Smooth muscle cell (in vitro differentiated cells): ENCODE results near the gene OPALIN. TPM values are rescaled to one million over a fixed set of nuclear protein-coding genes. Genes with fewer than 3 reads are reported as not detected.

ENCODE experiments used
- DNase-seq: peaks from one replicate; lab custom pipeline; 2025; ENCODE audit not compliant: unreplicated experiment; lab: John Stamatoyannopoulos, UW
- H2AFZ ChIP-seq: fragments of 200-600 bp; sonication (generic); 2 replicates; pipeline ENCODE4 v1.6.0; 2016; ENCODE audit warnings: antibody characterized with exemption, low read depth, mild to moderate bottlenecking
- H3F3A ChIP-seq: fragments of 200-600 bp; sonication (generic); 2 replicates; pipeline ENCODE4 v1.6.0; 2017; ENCODE audit warnings: antibody characterized with exemption, low read depth
- H3K27ac ChIP-seq: fragments of 200-600 bp; sonication (generic); 2 replicates; pipeline ENCODE4 v1.5.1; 2016; ENCODE audit warnings: low read depth, mild to moderate bottlenecking
- H3K27me3 ChIP-seq: fragments of 200-600 bp; sonication (generic); 2 replicates; pipeline ENCODE4 v1.6.1; 2016; ENCODE audit warnings: low read depth, mild to moderate bottlenecking
- H3K36me3 ChIP-seq: fragments of 200-600 bp; sonication (generic); 2 replicates; pipeline ENCODE4 v1.5.1; 2016; ENCODE audit warnings: low read depth
- H3K4me1 ChIP-seq: fragments of 200-600 bp; sonication (generic); 2 replicates; pipeline ENCODE4 v1.5.1; 2016; ENCODE audit warnings: low read depth
- H3K4me2 ChIP-seq: fragments of 200-600 bp; sonication (generic); 2 replicates; pipeline ENCODE4 v1.6.0; 2016; ENCODE audit warnings: mild to moderate bottlenecking
- H3K4me3 ChIP-seq: fragments of 200-600 bp; sonication (generic); 2 replicates; pipeline ENCODE4 v1.5.1; 2016; ENCODE audit warnings: mild to moderate bottlenecking
- H3K79me2 ChIP-seq: fragments of 200-600 bp; sonication (generic); 2 replicates; pipeline ENCODE4 v1.6.0; 2016; ENCODE audit warnings: low read depth, mild to moderate bottlenecking
- H3K9ac ChIP-seq: fragments of 200-600 bp; sonication (generic); 2 replicates; pipeline ENCODE4 v1.6.0; 2016; ENCODE audit warnings: low read depth
- H3K9me3 ChIP-seq: fragments of 200-600 bp; sonication (generic); replicated peaks from 2 replicates; pipeline ENCODE4 v1.5.1; 2016; ENCODE audit warnings: low read depth
- H4K20me1 ChIP-seq: fragments of 200-600 bp; sonication (generic); 2 replicates; pipeline ENCODE4 v1.6.0; 2016; ENCODE audit warnings: low read depth
- WGBS: methylation state at CpG from one replicate; pipeline ENCODE4 v1.1.7; 2016; ENCODE audit warnings: low lambda C conversion rate; 5-methylcytosine and 5-hydroxymethylcytosine counted together
- polyA plus RNA-seq: library from polyadenylated mRNA; unstranded; fragments of >200 nt; fragmentation: Nextera tagmentation; extraction: Ambion mirVana; gene quantifications from 2 replicates; pipeline ENCODE4 v1.2.1, GENCODE V29; 2016
- total RNA-seq: library from RNA; depleted of rRNA; stranded (reverse); fragments of >200 nt; gene quantifications from 2 replicates; pipeline ENCODE4 v1.2.3, GENCODE V29; 2014
- TF ChIP-seq, protein P1 (sequence below): fragments of 200-600 bp; sonication (generic); IDR thresholded peaks from 2 replicates; pipeline ENCODE4 v1.5.1; 2017; ENCODE audit warnings: borderline replicate concordance, mild to moderate bottlenecking, antibody characterized with exemption; ENCODE audit not compliant: insufficient read depth, poor library complexity, severe bottlenecking

Gene OPALIN
- total and polyA plus RNA-seq, 2 experiments from 2014 or later: not detected

GRCh38 chr10:96376483-96376882 lies 17.7 kb upstream of the OPALIN start:
- Histone ChIP-seq H3K9ac (no peak overlapping the region), H3K4me2 (no peak overlapping the region), H3K36me3 (no peaks in the 10 kb centered on the region), H2AFZ (no peak overlapping the region), H3K27me3 (no peaks in the 10 kb centered on the region), H3K4me1 (no peaks in the 10 kb centered on the region), H3K9me3 (no peaks in the 10 kb centered on the region), H4K20me1 (no peaks in the 10 kb centered on the region), H3F3A (no peaks in the 10 kb centered on the region), H3K27ac (no peak overlapping the region), H3K79me2 (no peaks in the 10 kb centered on the region), H3K4me3 (no peak overlapping the region)
- DNase-seq: no peak
- WGBS: 72% methylated on average over 7 of the region's 7 CpGs
- TF ChIP-seq, protein P1, sequence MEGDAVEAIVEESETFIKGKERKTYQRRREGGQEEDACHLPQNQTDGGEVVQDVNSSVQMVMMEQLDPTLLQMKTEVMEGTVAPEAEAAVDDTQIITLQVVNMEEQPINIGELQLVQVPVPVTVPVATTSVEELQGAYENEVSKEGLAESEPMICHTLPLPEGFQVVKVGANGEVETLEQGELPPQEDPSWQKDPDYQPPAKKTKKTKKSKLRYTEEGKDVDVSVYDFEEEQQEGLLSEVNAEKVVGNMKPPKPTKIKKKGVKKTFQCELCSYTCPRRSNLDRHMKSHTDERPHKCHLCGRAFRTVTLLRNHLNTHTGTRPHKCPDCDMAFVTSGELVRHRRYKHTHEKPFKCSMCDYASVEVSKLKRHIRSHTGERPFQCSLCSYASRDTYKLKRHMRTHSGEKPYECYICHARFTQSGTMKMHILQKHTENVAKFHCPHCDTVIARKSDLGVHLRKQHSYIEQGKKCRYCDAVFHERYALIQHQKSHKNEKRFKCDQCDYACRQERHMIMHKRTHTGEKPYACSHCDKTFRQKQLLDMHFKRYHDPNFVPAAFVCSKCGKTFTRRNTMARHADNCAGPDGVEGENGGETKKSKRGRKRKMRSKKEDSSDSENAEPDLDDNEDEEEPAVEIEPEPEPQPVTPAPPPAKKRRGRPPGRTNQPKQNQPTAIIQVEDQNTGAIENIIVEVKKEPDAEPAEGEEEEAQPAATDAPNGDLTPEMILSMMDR: no peak

DNA sequence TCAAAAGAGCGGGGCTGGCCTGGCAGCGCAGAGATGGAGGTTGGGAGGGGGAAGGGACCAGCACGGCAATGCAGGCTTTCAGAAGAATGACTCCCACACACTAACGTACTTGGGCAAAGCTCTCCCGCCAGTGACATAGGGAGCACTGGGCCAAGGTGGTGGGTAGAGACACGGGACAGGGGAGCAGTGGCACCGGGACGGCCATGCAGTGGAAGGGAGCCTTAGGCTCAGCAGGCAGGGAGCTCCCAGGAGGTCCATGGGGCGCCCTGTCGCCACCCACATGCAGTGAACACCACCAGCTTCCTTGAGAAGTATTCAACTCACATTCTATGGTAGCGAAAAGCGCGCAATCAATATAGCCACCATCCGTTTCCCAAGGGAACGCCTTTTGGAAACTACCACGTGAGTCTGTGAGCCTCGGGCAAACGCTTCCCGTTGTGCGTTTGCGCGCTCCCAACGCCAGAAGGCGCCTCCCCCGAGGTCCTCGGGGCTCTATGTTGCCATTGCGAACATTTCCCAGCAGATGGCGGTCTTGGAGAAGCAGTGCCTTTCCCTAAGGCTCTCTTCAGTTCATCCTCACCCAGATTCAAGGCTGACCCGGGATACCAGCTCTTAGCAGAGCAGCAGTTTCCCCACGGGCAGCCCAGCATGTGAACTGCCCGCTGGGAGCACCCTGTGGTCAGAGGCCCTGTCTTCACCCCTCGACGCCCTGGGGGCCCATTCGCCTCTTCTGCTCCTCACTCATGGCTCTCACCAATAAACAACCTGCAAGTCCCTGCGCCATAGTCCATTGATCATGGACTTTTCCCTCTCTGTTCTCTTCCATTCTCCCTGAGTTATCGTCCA lies 16.4 kb upstream of the OPALIN start:
- WGBS: 9% methylated on average over 36 of the region's 36 CpGs
- Histone ChIP-seq H3K9ac (no peak overlapping the region), H3K79me2 (no peaks in the 10 kb centered on the region), H3K36me3 (no peaks in the 10 kb centered on the region), H4K20me1 (no peaks in the 10 kb centered on the region), H3K27ac (no peak overlapping the region), H2AFZ (peak overlapping the region; percentile 71), H3F3A (no peaks in the 10 kb centered on the region), H3K4me1 (no peaks in the 10 kb centered on the region), H3K9me3 (no peaks in the 10 kb centered on the region), H3K27me3 (no peaks in the 10 kb centered on the region), H3K4me2 (peak overlapping the region; percentile 89), H3K4me3 (peak overlapping the region; percentile 42)
- TF ChIP-seq, protein P1: peak; percentile 95
- DNase-seq: peak; percentile 64

- H3F3A ChIP-seq: no peaks in the 10 kb centered on the region
- no peaks in the 10 kb centered on the region for H3K36me3 ChIP-seq
- no peak for DNase-seq
- H3K27ac ChIP-seq: no peak overlapping the region
- H3K4me1 ChIP-seq: no peaks in the 10 kb centered on the region
- H4K20me1 ChIP-seq: no peaks in the 10 kb centered on the region
- H3K27me3 ChIP-seq: no peaks in the 10 kb centered on the region
- no peak overlapping the region for H3K9ac ChIP-seq
- TF ChIP-seq, protein P1: no peak
- H3K4me3 ChIP-seq: peak overlapping the region; percentile 42
- peak overlapping the region; percentile 71 for H2AFZ ChIP-seq
- peak overlapping the region; percentile 89 for H3K4me2 ChIP-seq
- WGBS: 24% methylated on average over 9 of the region's 9 CpGs
- no peaks in the 10 kb centered on the region for H3K9me3 ChIP-seq
- no peaks in the 10 kb centered on the region for H3K79me2 ChIP-seq
These were observed 15.8 kb upstream of the OPALIN start for GRCh38 chr10:96374639-96374984.

DNA sequence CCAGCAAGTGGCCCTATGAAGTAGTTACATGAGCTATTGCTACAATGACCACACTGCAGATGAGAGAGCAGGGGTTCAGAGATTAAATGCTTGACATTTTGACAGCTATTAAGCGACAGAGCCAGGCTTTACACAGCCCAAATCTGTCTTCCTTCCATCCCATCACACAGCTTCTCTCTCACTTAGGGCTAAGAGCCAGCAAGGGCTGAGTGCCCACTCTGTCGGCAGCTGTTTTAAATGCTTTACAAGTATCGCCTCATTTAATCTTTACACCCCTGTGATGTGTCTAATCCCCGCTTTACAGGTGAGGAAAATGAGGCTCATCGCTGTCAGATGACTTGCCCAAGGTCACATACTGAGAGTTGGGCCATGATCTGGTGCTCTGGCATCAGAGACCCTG lies 15.2 kb upstream of the OPALIN start:
- Histone ChIP-seq H3F3A (no peaks in the 10 kb centered on the region), H3K9me3 (no peaks in the 10 kb centered on the region), H3K4me2 (no peak overlapping the region), H3K27ac (no peak overlapping the region), H3K4me3 (no peak overlapping the region), H3K27me3 (no peaks in the 10 kb centered on the region), H3K4me1 (no peaks in the 10 kb centered on the region), H3K36me3 (no peaks in the 10 kb centered on the region), H3K79me2 (no peaks in the 10 kb centered on the region), H4K20me1 (no peaks in the 10 kb centered on the region), H2AFZ (no peak overlapping the region), H3K9ac (no peak overlapping the region)
- WGBS: 92% methylated on average over 5 of the region's 5 CpGs
- no peak for DNase-seq
- TF ChIP-seq, protein P1: no peak
